GM19467 (cell line): ENCODE measurements around the gene MAP3K21.

Source experiments
- ATAC-seq: cut with Tn5 transposase; IDR thresholded peaks from one replicate; pipeline ENCODE4 v1.9.1; 2021; ENCODE audit warnings: mild to moderate bottlenecking, moderate library complexity; ENCODE audit not compliant: unreplicated experiment

Gene MAP3K21

GRCh38 chr1:233432916-233433315, 105.4 kb downstream of the MAP3K21 start:
- ATAC-seq, result no peak

GRCh38 chr1:233433436-233434210, 106.1 kb downstream of the MAP3K21 start:
- ATAC-seq, result no peak
